GM18951 (cell line): ENCODE results near the gene IGSF22.

Experiments
- POLR2A ChIP-seq: IDR thresholded peaks from 4 replicates; pipeline ENCODE4 v1.6.1; 2011; ENCODE audit warnings: mild to moderate bottlenecking; ENCODE audit not compliant: insufficient read length, insufficient read depth; ENCODE audit errors: extremely low read depth
- in situ Hi-C: fragments of 300-500 bp; cut with MboI; formaldehyde crosslinking; loops from one replicate; pipeline ENCODE4 v1.12.0; 2022; ENCODE audit warnings: low sequenced_read_pairs, mixed read lengths, inconsistent platforms; ENCODE audit not compliant: unreplicated experiment

The IGSF22 gene

GRCh38 chr11:18737642-18738041, 11.7 kb upstream of the IGSF22 start:
- no peak for TF ChIP-seq POLR2A
- in situ Hi-C loops: loop anchor here (25.0 kb wide), 1 partner anchor 200 kb away; the partner anchor contains the start of gene TSG101

- no peak for TF ChIP-seq POLR2A
- in situ Hi-C loops: loop anchor here (25.0 kb wide), 1 partner anchor 199 kb away; the partner anchor contains the start of gene TSG101
These were observed 10.7 kb upstream of the IGSF22 start for GRCh38 chr11:18736590-18737148.

- in situ Hi-C loops: loop anchor here (25.0 kb wide), 1 partner anchor 196 kb away; the partner anchor contains the start of gene TSG101
- no peak for TF ChIP-seq POLR2A
These were observed 7.2 kb upstream of the IGSF22 start for GRCh38 chr11:18733202-18733601.

GRCh38 chr11:18731949-18732821, 6.2 kb upstream of the IGSF22 start:
- TF ChIP-seq POLR2A: no peak
- in situ Hi-C loops: loop anchor here (25.0 kb wide), 1 partner anchor 195 kb away; the partner anchor contains the start of gene TSG101

- no peak for TF ChIP-seq POLR2A
- in situ Hi-C loops: loop anchor here (25.0 kb wide), 1 partner anchor 194 kb away; the partner anchor contains the start of gene TSG101
These were observed 5.5 kb upstream of the IGSF22 start for GRCh38 chr11:18731441-18731840.

GRCh38 chr11:18730020-18730419, 4.0 kb upstream of the IGSF22 start:
- in situ Hi-C loops: loop anchor here (25.0 kb wide), 1 partner anchor 193 kb away; the partner anchor contains the start of gene TSG101

GRCh38 chr11:18729426-18729825, 3.4 kb upstream of the IGSF22 start:
- TF ChIP-seq POLR2A: no peak
- in situ Hi-C loops: loop anchor here (25.0 kb wide), 1 partner anchor 192 kb away; the partner anchor contains the start of gene TSG101

More at GRCh38 chr11:18730020-18730419, 4.0 kb upstream of the IGSF22 start:
- no peak for TF ChIP-seq POLR2A

GRCh38 chr11:18728658-18729057, 2.7 kb upstream of the IGSF22 start:
- no peak for TF ChIP-seq POLR2A
- in situ Hi-C loops: loop anchor here (25.0 kb wide), 1 partner anchor 191 kb away; the partner anchor contains the start of gene TSG101

- TF ChIP-seq POLR2A: no peak
- in situ Hi-C loops: loop anchor here (25.0 kb wide), 1 partner anchor 190 kb away; the partner anchor contains the start of gene TSG101
These were observed 1.7 kb upstream of the IGSF22 start for GRCh38 chr11:18727479-18728236.

GRCh38 chr11:18723991-18724390, 2.0 kb downstream of the IGSF22 start:
- in situ Hi-C loops: no loop called here
- no peak for TF ChIP-seq POLR2A

GRCh38 chr11:18722293-18722637, 3.7 kb downstream of the IGSF22 start:
- in situ Hi-C loops: no loop called here
- TF ChIP-seq POLR2A: no peak

GRCh38 chr11:18721561-18722292, 4.3 kb downstream of the IGSF22 start:
- in situ Hi-C loops: no loop called here
- no peak for TF ChIP-seq POLR2A
